NCI-H524 (cell line): ENCODE measurements around the gene RBM18.

Experiments used
- DNase-seq, 2 experiments: peaks; one replicate each; lab custom pipeline; 2025; lab: John Stamatoyannopoulos, UW

The RBM18 gene

GRCh38 chr9:122204055-122204454, 60.6 kb downstream of the RBM18 start:
- no peak for DNase-seq

GRCh38 chr9:122202111-122202510, 62.5 kb downstream of the RBM18 start:
- no peak for DNase-seq

- no peak for DNase-seq
Measured at GRCh38 chr9:122201641-122202040, 63.0 kb downstream of the RBM18 start.

GRCh38 chr9:122200960-122201595, 63.6 kb downstream of the RBM18 start:
- no peak for DNase-seq

GRCh38 chr9:122197882-122198281, 66.8 kb downstream of the RBM18 start:
- DNase-seq: no peak

- DNase-seq: peak; percentile 18 to 54
Measured at GRCh38 chr9:122197426-122197825, 67.2 kb downstream of the RBM18 start.

- no peak for DNase-seq
Measured at GRCh38 chr9:122195875-122196274, 68.8 kb downstream of the RBM18 start.

GRCh38 chr9:122193651-122194050, 71.0 kb downstream of the RBM18 start:
- DNase-seq: no peak

GRCh38 chr9:122192914-122193525, 71.6 kb downstream of the RBM18 start:
- DNase-seq: no peak

GRCh38 chr9:122192261-122192875, 72.3 kb downstream of the RBM18 start:
- DNase-seq: no peak

- no peak for DNase-seq
Measured at GRCh38 chr9:122191584-122191983, 73.1 kb downstream of the RBM18 start.

- DNase-seq: no peak
Measured at GRCh38 chr9:122190597-122191381, 73.9 kb downstream of the RBM18 start.

- no peak for DNase-seq
Measured at GRCh38 chr9:122188369-122188768, 76.3 kb downstream of the RBM18 start.
